Forelimb muscle (tissue), 1 donor: ENCODE measurements around the gene EIF2AK3. TPM values are rescaled to one million over a fixed set of nuclear protein-coding genes. Genes with fewer than 3 reads are reported as not detected.
"Not testable (repeated sequence)": the region's sequence is repeated elsewhere in the genome, so short reads cannot be mapped to it uniquely, and the experiment has no call there.

Source experiments
- DNase-seq: peaks from one replicate; pipeline ENCODE4 v3.0.0-alpha.2; 2013; ENCODE audit warnings: low read depth
- polyA plus RNA-seq: library from polyadenylated mRNA; unstranded; fragments of 120-200 nt; gene quantifications from one replicate; pipeline ENCODE4 v1.2.1, GENCODE V29; 2013; ENCODE audit not compliant: insufficient read length

Gene EIF2AK3
- polyA plus RNA-seq, 1 donor, result 15.7 TPM

GRCh38 chr2:88599527-88599926, 27.7 kb downstream of the EIF2AK3 start:
- DNase-seq, result no peak

- no peak for DNase-seq
These were observed 30.1 kb downstream of the EIF2AK3 start for GRCh38 chr2:88597168-88597567.

- no peak for DNase-seq
These were observed 31.0 kb downstream of the EIF2AK3 start for GRCh38 chr2:88596141-88596830.

- DNase-seq, result no peak
These were observed 35.6 kb downstream of the EIF2AK3 start for GRCh38 chr2:88591698-88592097.

- peak; percentile 28 for DNase-seq
These were observed 36.2 kb downstream of the EIF2AK3 start for GRCh38 chr2:88590998-88591613.

GRCh38 chr2:88585969-88586368, 41.3 kb downstream of the EIF2AK3 start:
- DNase-seq, result no peak

- DNase-seq, result no peak
These were observed 45.2 kb downstream of the EIF2AK3 start for GRCh38 chr2:88582030-88582429.

- no peak for DNase-seq
These were observed 47.2 kb downstream of the EIF2AK3 start for GRCh38 chr2:88580088-88580487.

GRCh38 chr2:88575630-88576029, 51.6 kb downstream of the EIF2AK3 start:
- DNase-seq, result no peak

- DNase-seq, result no peak
These were observed 52.2 kb downstream of the EIF2AK3 start for GRCh38 chr2:88575051-88575450.

- DNase-seq, result no peak
These were observed 52.8 kb downstream of the EIF2AK3 start for GRCh38 chr2:88574445-88574844.

- DNase-seq, result no peak
These were observed 59.1 kb downstream of the EIF2AK3 start for GRCh38 chr2:88568179-88568578.

- DNase-seq, result no peak
These were observed 62.9 kb downstream of the EIF2AK3 start for GRCh38 chr2:88564402-88564801.

GRCh38 chr2:88563129-88563528, 64.1 kb downstream of the EIF2AK3 start:
- DNase-seq, result no peak

GRCh38 chr2:88561646-88562388, 65.4 kb downstream of the EIF2AK3 start:
- DNase-seq, result no peak

- DNase-seq, result no peak
These were observed 66.5 kb downstream of the EIF2AK3 start for GRCh38 chr2:88560619-88561307.

- no peak for DNase-seq
These were observed 70.0 kb downstream of the EIF2AK3 start for GRCh38 chr2:88557290-88557689.

- no peak for DNase-seq
These were observed 71.2 kb downstream of the EIF2AK3 start for GRCh38 chr2:88556026-88556425.

GRCh38 chr2:88554189-88554588, 73.1 kb downstream of the EIF2AK3 start:
- no peak for DNase-seq

GRCh38 chr2:88549616-88550292, 77.5 kb downstream of the EIF2AK3 start:
- no peak for DNase-seq

- DNase-seq, result not testable (repeated sequence)
These were observed 81.0 kb downstream of the EIF2AK3 start for GRCh38 chr2:88546291-88546690.

GRCh38 chr2:88545118-88545517, 82.1 kb downstream of the EIF2AK3 start:
- no peak for DNase-seq
